Measurements from ENCODE around the gene FAM240B. TPM values are rescaled to one million over a fixed set of nuclear protein-coding genes. Genes with fewer than 3 reads are reported as not detected.

Gene FAM240B
- total and polyA plus RNA-seq, 2 of the 4 experiments (the other 2 are of a cell fraction) = not detected

GRCh38 chr9:38713426-38713825, 6.5 kb downstream of the FAM240B start:
- intact Hi-C loops (cut with micrococcal nuclease) (loop anchor here (10.0 kb wide), 1 partner anchor 49 kb away; no protein-coding TSS in a partner anchor), in situ Hi-C loops (cut with MboI; ENCODE audit: low sequenced_read_pairs) (no loop called here), dilution Hi-C loops (cut with HindIII; ENCODE audit: low sequenced_read_pairs, unreplicated experiment) (no loop called here)
- no peak overlapping the region for H3K56ac ChIP-seq (ENCODE audit: extremely low read depth, insufficient read depth, low read length)
- H3K23ac ChIP-seq (ENCODE audit: low read depth, low read length) = no peak overlapping the region
- no peaks in the 10 kb centered on the region for H3K27me3 ChIP-seq (ENCODE audit: control insufficient read depth, insufficient read depth, low read length)
- no peak overlapping the region for H2BK20ac ChIP-seq (ENCODE audit: low read depth, low read length)
- H4K91ac ChIP-seq (ENCODE audit: insufficient read depth, low read depth, low read length) = no peak overlapping the region
- no TSS peak for BruUV-seq (replicated peaks)
- H4K5ac ChIP-seq (ENCODE audit: low read depth, low read length) = no peak overlapping the region
- no peak overlapping the region for H3K27ac ChIP-seq (ENCODE audit: insufficient read depth, low read length)
- no peak overlapping the region for H2BK5ac ChIP-seq (ENCODE audit: low read depth, low read length, poor library complexity, severe bottlenecking)
- no peak overlapping the region for H2AK5ac ChIP-seq (ENCODE audit: low read depth, low read length)
- H4K20me1 ChIP-seq (ENCODE audit: insufficient read depth, low read length) = no peaks in the 10 kb centered on the region; the same call in 1 of the 2 replicates
- no peak overlapping the region for H4K8ac ChIP-seq (ENCODE audit: low read depth in 2 of 2, low read length in 2 of 2)
- no peak overlapping the region for H2BK120ac ChIP-seq (ENCODE audit: low read depth, low read length)
- no peak overlapping the region for H3K4ac ChIP-seq (ENCODE audit: low read depth, low read length)
- ATAC-seq (ENCODE audit: low read depth) = no peak
- no peaks in the 10 kb centered on the region for H3K9me3 ChIP-seq (ENCODE audit: control insufficient read depth, insufficient read depth, low read length)
- H3K18ac ChIP-seq (ENCODE audit: low read depth, low read length) = no peak overlapping the region
- CTCF ChIA-PET = no interaction called here
- no peaks in the 10 kb centered on the region for H3K36me3 ChIP-seq (ENCODE audit: control insufficient read depth, insufficient read depth, low read length)
- POLR2A ChIA-PET (ENCODE audit: unreplicated experiment) = no interaction called here
- no CpG with 5 or more reads among the region's 5 CpGs for WGBS, 2 experiments (ENCODE audit: extremely low coverage in 2 of 2, insufficient read length in 1 of 2)
- no peaks in the 10 kb centered on the region for H3K9me1 ChIP-seq (ENCODE audit: insufficient read depth, low read length)
- H2AFZ ChIP-seq (replicated peaks; ENCODE audit: low read length, poor library complexity) = no peak overlapping the region
- no peaks in the 10 kb centered on the region for H3K79me1 ChIP-seq (ENCODE audit: low read depth in 1 of 2, low read length in 2 of 2)
- no peak overlapping the region for H3K4me2 ChIP-seq (ENCODE audit: low read depth, low read length)
- no peak overlapping the region for H3K9ac ChIP-seq (ENCODE audit: low read depth, low read length)
- H3K14ac ChIP-seq (replicated peaks; ENCODE audit: low read depth, low read length) = no peak overlapping the region
- H3K4me1 ChIP-seq (ENCODE audit: control insufficient read depth, insufficient read depth, low read length) = no peaks in the 10 kb centered on the region
- H2AK9ac ChIP-seq (replicated peaks; ENCODE audit: low read depth, low read length, poor library complexity) = no peak overlapping the region
- H3K4me3 ChIP-seq (ENCODE audit: insufficient read depth, low read depth, low read length) = no peak overlapping the region
- no peak for TF ChIP-seq NFE2L2 (IDR thresholded peaks at IDR 0.05; ENCODE audit: low read depth, low read length)
- TF ChIP-seq MAZ (IDR thresholded peaks at IDR 0.05; ENCODE audit: borderline replicate concordance, low read depth, low read length) = no peak
- no peak for TF ChIP-seq ELK1 (IDR thresholded peaks at IDR 0.05; ENCODE audit: borderline replicate concordance, low read depth, low read length)
- TF ChIP-seq CEBPB (IDR thresholded peaks at IDR 0.05; ENCODE audit: low read depth, low read length) = peak; percentile 41; the same call in 1 of the 2 replicates
- no peak for TF ChIP-seq CHD1 (IDR thresholded peaks at IDR 0.05; ENCODE audit: low read depth, low read length)
- peak; percentile 57 for DNase-seq
- H2BK15ac ChIP-seq (ENCODE audit: low read depth, low read length) = no peak overlapping the region
